Measurements from ENCODE around the gene TAOK2. TPM values are rescaled to one million over a fixed set of nuclear protein-coding genes. Genes with fewer than 3 reads are reported as not detected.

TAOK2 gene
- total RNA-seq, 1 experiment from 2014 or later = 99.4 TPM

DNA sequence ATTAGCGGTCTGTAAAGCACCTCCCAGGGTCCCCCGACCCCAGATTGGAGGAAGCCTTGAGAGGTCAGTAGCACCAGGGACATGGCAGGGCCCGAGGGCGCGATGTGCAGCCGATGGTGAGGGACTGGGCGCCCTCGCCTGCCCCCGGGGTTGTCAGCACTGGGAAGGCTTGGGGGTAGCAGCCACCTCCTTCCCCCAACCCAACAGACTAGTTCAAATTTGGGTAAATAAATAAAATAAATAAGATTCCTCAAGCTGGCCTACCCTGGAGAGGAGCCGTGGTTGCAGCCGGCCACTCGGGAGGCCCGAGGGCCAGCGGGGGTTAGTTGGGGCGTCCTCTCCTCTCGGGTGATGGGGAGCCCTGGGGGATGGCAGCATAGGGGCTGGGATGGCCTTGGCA is 50.8 kb downstream of the TAOK2 start:
- TF ChIP-seq, protein P1, sequence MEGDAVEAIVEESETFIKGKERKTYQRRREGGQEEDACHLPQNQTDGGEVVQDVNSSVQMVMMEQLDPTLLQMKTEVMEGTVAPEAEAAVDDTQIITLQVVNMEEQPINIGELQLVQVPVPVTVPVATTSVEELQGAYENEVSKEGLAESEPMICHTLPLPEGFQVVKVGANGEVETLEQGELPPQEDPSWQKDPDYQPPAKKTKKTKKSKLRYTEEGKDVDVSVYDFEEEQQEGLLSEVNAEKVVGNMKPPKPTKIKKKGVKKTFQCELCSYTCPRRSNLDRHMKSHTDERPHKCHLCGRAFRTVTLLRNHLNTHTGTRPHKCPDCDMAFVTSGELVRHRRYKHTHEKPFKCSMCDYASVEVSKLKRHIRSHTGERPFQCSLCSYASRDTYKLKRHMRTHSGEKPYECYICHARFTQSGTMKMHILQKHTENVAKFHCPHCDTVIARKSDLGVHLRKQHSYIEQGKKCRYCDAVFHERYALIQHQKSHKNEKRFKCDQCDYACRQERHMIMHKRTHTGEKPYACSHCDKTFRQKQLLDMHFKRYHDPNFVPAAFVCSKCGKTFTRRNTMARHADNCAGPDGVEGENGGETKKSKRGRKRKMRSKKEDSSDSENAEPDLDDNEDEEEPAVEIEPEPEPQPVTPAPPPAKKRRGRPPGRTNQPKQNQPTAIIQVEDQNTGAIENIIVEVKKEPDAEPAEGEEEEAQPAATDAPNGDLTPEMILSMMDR (IDR thresholded peaks at IDR 0.05) = no peak
- Histone ChIP-seq H3K4me1 (ENCODE audit: control insufficient read depth, insufficient read depth, low read length) (no peaks in the 10 kb centered on the region), H3K27me3 (ENCODE audit: control insufficient read depth, insufficient read depth, low read length) (no peaks in the 10 kb centered on the region), H3K27ac (ENCODE audit: low read length) (no peak overlapping the region), H3K9me3 (ENCODE audit: control insufficient read depth, insufficient read depth, low read depth, low read length) (no peaks in the 10 kb centered on the region), H3K4me3 (ENCODE audit: low read depth in 2 of 2, low read length in 2 of 2) (no peak overlapping the region), H3K36me3 (ENCODE audit: control insufficient read depth, insufficient read depth, low read length) (no peaks in the 10 kb centered on the region)
- CTCF ChIA-PET = no interaction called here
- intact Hi-C loops (cut with micrococcal nuclease; ENCODE audit: unreplicated experiment) = loop anchor here (10.0 kb wide), 1 partner anchor 110 kb away; no protein-coding TSS in a partner anchor
- DNase-seq (ENCODE audit: low read depth, low spot score) (no peak), ATAC-seq (no peak)
- POLR2A ChIA-PET = no interaction called here
- no TSS peak for BruUV-seq (replicated peaks)
- in situ Hi-C loops (cut with HindIII; ENCODE audit: low pct_unique_long_range_greater_than_20kb, low sequenced_read_pairs) = no loop called here

- no peak for TF ChIP-seq TCF7L2 (IDR thresholded peaks at IDR 0.05; ENCODE audit: low read depth, low read length)
- TF ChIP-seq REST (IDR thresholded peaks at IDR 0.05; ENCODE audit: insufficient read depth in 1 of 2, low read depth in 2 of 2, low read length in 1 of 2) = no peak
- TF ChIP-seq SIN3A (IDR thresholded peaks at IDR 0.05; ENCODE audit: borderline replicate concordance, insufficient read depth, low read depth, low read length) = no peak
- TF ChIP-seq, protein P1 (IDR thresholded peaks at IDR 0.05) = no peak
- TF ChIP-seq POLR2AphosphoS5 (IDR thresholded peaks at IDR 0.05; ENCODE audit: low read depth, low read length) = no peak
- Histone ChIP-seq H3K4me3 (ENCODE audit: low read depth in 2 of 2, low read length in 2 of 2) (no peak overlapping the region), H3K4me1 (ENCODE audit: control insufficient read depth, insufficient read depth, low read length) (no peaks in the 10 kb centered on the region; the same call in 1 of the 2 replicates), H3K36me3 (ENCODE audit: control insufficient read depth, insufficient read depth, low read length) (no peaks in the 10 kb centered on the region), H3K9me3 (ENCODE audit: control insufficient read depth, insufficient read depth, low read depth, low read length) (no peaks in the 10 kb centered on the region), H3K27me3 (ENCODE audit: control insufficient read depth, insufficient read depth, low read length) (no peaks in the 10 kb centered on the region), H3K27ac (ENCODE audit: low read length) (no peak overlapping the region)
- in situ Hi-C loops (cut with HindIII; ENCODE audit: low pct_unique_long_range_greater_than_20kb, low sequenced_read_pairs) (no loop called here), intact Hi-C loops (cut with micrococcal nuclease; ENCODE audit: unreplicated experiment) (loop anchor here (5.0 to 10.0 kb wide), 2 partner anchors 110 to 333 kb away; no protein-coding TSS in a partner anchor)
- ChIA-PET CTCF (no interaction called here), POLR2A (interaction anchor here (0.5 kb wide), 1 partner anchor 903 kb away, joined by 6 read pairs; no protein-coding TSS in a partner anchor)
- BruUV-seq (replicated peaks) = no TSS peak
- no peak for DNase-seq (ENCODE audit: low read depth, low spot score)
- no peak for ATAC-seq
Observed at GRCh38 chr16:30025156-30025555, 51.5 kb downstream of the TAOK2 start.

Measured in Panc1 (cell line).